ENCODE measurements around the gene TMEM236. TPM values are rescaled to one million over a fixed set of nuclear protein-coding genes. Genes with fewer than 3 reads are reported as not detected.

Gene TMEM236
- polyA plus RNA-seq, 1 of the 3 experiments (the other 2 are of a cell fraction): 0.02 TPM

DNA sequence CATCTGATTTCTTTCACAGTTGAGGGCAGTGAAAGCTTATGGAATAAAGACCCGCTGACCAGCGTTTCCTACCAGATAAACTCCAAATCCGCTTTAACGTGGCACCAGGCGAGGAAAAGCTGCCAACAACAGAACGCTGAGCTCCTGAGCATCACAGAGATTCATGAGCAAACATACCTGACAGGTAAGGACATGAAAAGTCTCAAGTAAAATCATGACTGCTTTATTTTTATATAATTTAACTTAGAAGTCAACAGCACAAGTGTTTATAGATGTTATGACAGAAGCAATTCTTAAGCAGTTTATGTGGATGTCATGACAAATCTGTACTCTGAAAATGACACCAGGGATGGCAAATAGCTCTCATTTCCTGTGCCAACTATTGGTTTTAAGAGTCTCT, 81.7 kb downstream of the TMEM236 start (continued):
- TF ChIP-seq ZBTB33 (IDR thresholded peaks at IDR 0.05; ENCODE audit: borderline replicate concordance, low read depth) (no peak), FOXJ3 (CRISPR knock-in tag; IDR thresholded peaks at IDR 0.05) (no peak), NFIC (IDR thresholded peaks at IDR 0.05; ENCODE audit: borderline replicate concordance) (no peak)
- TF ChIP-seq, protein P1, sequence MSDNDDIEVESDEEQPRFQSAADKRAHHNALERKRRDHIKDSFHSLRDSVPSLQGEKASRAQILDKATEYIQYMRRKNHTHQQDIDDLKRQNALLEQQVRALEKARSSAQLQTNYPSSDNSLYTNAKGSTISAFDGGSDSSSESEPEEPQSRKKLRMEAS (IDR thresholded peaks at IDR 0.05; ENCODE audit: low read depth): no peak

DNA sequence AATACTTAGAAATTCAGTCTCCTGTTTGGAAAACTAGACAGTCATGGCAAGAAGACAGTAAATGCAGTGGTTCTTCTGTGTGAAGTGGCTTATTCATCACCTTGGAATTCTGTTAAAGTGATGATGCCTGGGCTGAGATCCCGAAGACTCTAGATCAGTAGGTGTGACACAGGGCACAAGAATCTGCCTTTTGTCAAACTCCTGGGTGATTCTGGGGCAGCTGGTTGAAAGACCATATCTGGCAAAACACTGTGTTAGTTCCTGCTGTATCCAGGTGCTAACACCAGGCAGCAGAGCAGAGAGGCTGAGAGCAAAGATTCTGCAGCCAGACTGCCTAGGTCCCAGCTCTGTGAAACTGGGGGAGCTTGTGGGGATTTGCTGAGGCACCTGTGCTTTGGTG, 83.7 kb downstream of the TMEM236 start:
- DNase-seq: no peak
- Histone ChIP-seq H4K20me1 (ENCODE audit: insufficient read depth) (no peaks in the 10 kb centered on the region), H3K27ac (ENCODE audit: low read depth in 2 of 2, low read length in 1 of 2) (peak overlapping the region in 1 of 2 experiments; percentile 61; a peak in 2 of 4 replicates), H3F3A (replicated peaks; ENCODE audit: insufficient read depth) (peaks cover 21% of the 10 kb centered on the region), H3K9ac (peak overlapping the region; percentile 8; the same call in 1 of the 2 replicates), H3K4me2 (peak overlapping the region; percentile 69), H3K27me3 (ENCODE audit: insufficient read depth) (no peaks in the 10 kb centered on the region), H3K4me3 (ENCODE audit: low read depth in 2 of 2, low read length in 1 of 2) (no peak overlapping the region), H3K9me2 (no peaks in the 10 kb centered on the region), H3K4me1 (ENCODE audit: control insufficient read depth in 1 of 2, insufficient read depth in 2 of 2, low read depth in 1 of 2, low read length in 1 of 2) (peaks cover 14 to 15% of the 10 kb centered on the region in 2 experiments), H3K9me3 (no peaks in the 10 kb centered on the region), H3K36me3 (replicated peaks in 1 of 2; ENCODE audit: control insufficient read depth in 1 of 2, insufficient read depth in 2 of 2, low read length in 1 of 2) (no peaks in the 10 kb centered on the region), H3K79me2 (ENCODE audit: insufficient read depth) (no peaks in the 10 kb centered on the region), H2AFZ (ENCODE audit: low read depth) (no peak overlapping the region)
- ChIA-PET CTCF (interaction anchor here (0.9 to 2.4 kb wide), 4 partner anchors 10 to 381 kb away, joined by 3 to 8 read pairs (median 4); no protein-coding TSS in a partner anchor), POLR2A (no interaction called here)
- 0% methylated on average over 1 of the region's 1 CpG for WGBS (ENCODE audit: low lambda C conversion rate)
- no peak for TF ChIP-seq SMC3 (IDR thresholded peaks at IDR 0.05; ENCODE audit: low read depth, low read length)
- no peak for TF ChIP-seq CHD2 (IDR thresholded peaks at IDR 0.05; ENCODE audit: low read length, partially characterized antibody)
- no peak for TF ChIP-seq RCOR1 (IDR thresholded peaks at IDR 0.05; ENCODE audit: low read length)
- no peak for TF ChIP-seq RFX5 (IDR thresholded peaks at IDR 0.05; ENCODE audit: low read length)
- no peak for TF ChIP-seq CTCF (IDR thresholded peaks at IDR 0.05)
- TF ChIP-seq GATA2 (CRISPR knock-in tag; IDR thresholded peaks at IDR 0.05): no peak
- TF ChIP-seq TEAD4 (IDR thresholded peaks at IDR 0.05; ENCODE audit: borderline replicate concordance, insufficient read depth): peak; percentile 87
- TF ChIP-seq JUND (IDR thresholded peaks at IDR 0.05): peak; percentile 95
- no peak for TF ChIP-seq MXI1 (IDR thresholded peaks at IDR 0.05; ENCODE audit: low read depth, low read length)
- TF ChIP-seq EZH2phosphoT487 (IDR thresholded peaks at IDR 0.05; ENCODE audit: borderline replicate concordance, low read depth): no peak
- no peak for TF ChIP-seq SIN3A (IDR thresholded peaks at IDR 0.05; ENCODE audit: borderline replicate concordance, low read depth, low read length)
- no peak for TF ChIP-seq TAF1 (IDR thresholded peaks at IDR 0.05; ENCODE audit: borderline replicate concordance, low read depth, low read length)
- TF ChIP-seq USF1 (IDR thresholded peaks at IDR 0.05; ENCODE audit: borderline replicate concordance, low read depth): no peak
- no peak for TF ChIP-seq FOXJ3 (CRISPR knock-in tag; IDR thresholded peaks at IDR 0.05)
- TF ChIP-seq GABPA (IDR thresholded peaks at IDR 0.05; ENCODE audit: low read depth): no peak
- TF ChIP-seq TCF12 (IDR thresholded peaks at IDR 0.05): peak; percentile 91
- TF ChIP-seq RXRA (IDR thresholded peaks at IDR 0.05; ENCODE audit: borderline replicate concordance, low read depth): peak; percentile 65; the same call in 1 of the 2 replicates
- 0 out of 2 replicates have a peak, but pooled peaks have one; percentile 17 for TF ChIP-seq ZBTB33 (IDR thresholded peaks at IDR 0.05; ENCODE audit: borderline replicate concordance, low read depth)
- peak in 1 of 2 experiments; percentile 69; a peak in 1 of 4 replicates for TF ChIP-seq EP300 (IDR thresholded peaks at IDR 0.05; ENCODE audit: borderline replicate concordance in 1 of 2, low read depth in 1 of 2, low read length in 1 of 2)
- TF ChIP-seq FOXM1 (IDR thresholded peaks at IDR 0.05; ENCODE audit: low read depth): no peak
- peak; percentile 55; the same call in 1 of the 2 replicates for TF ChIP-seq NFIC (IDR thresholded peaks at IDR 0.05; ENCODE audit: borderline replicate concordance)
- TF ChIP-seq MEF2A (IDR thresholded peaks at IDR 0.05; ENCODE audit: borderline replicate concordance, low read depth): no peak; the same call in 1 of the 2 replicates
- no peak for TF ChIP-seq RAD21 (IDR thresholded peaks at IDR 0.05; ENCODE audit: low read length)

Measured in SK-N-SH (cell line).